ENCODE results near the gene ABCD4.

GRCh38 chr14:74240794-74241651 lies 61.7 kb downstream of the ABCD4 start:
- no peak for TF ChIP-seq CTCF (conservative IDR thresholded peaks at IDR 0.05; ENCODE audit: low read length)
- TF ChIP-seq EZH2phosphoT487 (IDR thresholded peaks at IDR 0.05; ENCODE audit: borderline replicate concordance, low read depth, low read length) = no peak

Measured in OCI-LY7 (cell line).